Activated T-cell treated with anti-CD3 and anti-CD28 coated beads, Interleukin-2, amount 50 U/mL, for 72 hours (primary cell): ENCODE measurements around the gene RYR2. TPM values are rescaled to one million over a fixed set of nuclear protein-coding genes. Genes with fewer than 3 reads are reported as not detected.
A peak's percentile ranks its signal among the peaks of the same experiment; 100 is the strongest.
"Not testable (repeated sequence)": the region's sequence is repeated elsewhere in the genome, so short reads cannot be mapped to it uniquely, and the experiment has no call there.

Source experiments
- ATAC-seq, 2 donors: fragments of 150-1000 bp; cut with Tn5 transposase; replicated peaks in 1 of 2; 2 replicates each; pipeline ENCODE4 v1.10.0; 2021; ENCODE audit warnings: moderate library complexity in 2 of 2, mild to moderate bottlenecking in 1 of 2
- DNase-seq, 2 donors: peaks; one replicate each; pipeline ENCODE4 v3.0.0; 2021 to 2022; ENCODE audit warnings: mixed read lengths in 1 of 2
- H3K27ac Mint-ChIP-seq: one replicate; pipeline ENCODE4 v1.8.0; 2022; ENCODE audit warnings: mild to moderate bottlenecking, moderate library complexity, mixed read lengths
- H3K27me3 Mint-ChIP-seq: one replicate; pipeline ENCODE4 v1.8.0; 2022; ENCODE audit warnings: low read depth, mixed read lengths
- H3K36me3 Mint-ChIP-seq, 2 donors: one replicate each; pipeline ENCODE4 v1.8.0; 2022; ENCODE audit warnings: mixed read lengths in 2 of 2, mild to moderate bottlenecking in 1 of 2; ENCODE audit not compliant: insufficient read depth in 2 of 2
- H3K4me1 Mint-ChIP-seq: one replicate; pipeline ENCODE4 v1.8.0; 2022; ENCODE audit warnings: low read depth, mixed read lengths
- H3K4me3 Mint-ChIP-seq, 2 donors: one replicate each; pipeline ENCODE4 v1.8.0; 2022; ENCODE audit warnings: mild to moderate bottlenecking in 2 of 2, mixed read lengths in 2 of 2, moderate library complexity in 2 of 2
- H3K9me3 Mint-ChIP-seq, 2 donors: one replicate each; pipeline ENCODE4 v1.8.0; 2022; ENCODE audit warnings: mixed read lengths in 2 of 2
- total RNA-seq, 2 donors: library from RNA; stranded (reverse); gene quantifications; one replicate each; pipeline ENCODE4 v1.2.3, GENCODE V29; 2022

RYR2 gene
- total RNA-seq, 2 donors from 2014 or later = 0.02 to 0.19 TPM

DNA sequence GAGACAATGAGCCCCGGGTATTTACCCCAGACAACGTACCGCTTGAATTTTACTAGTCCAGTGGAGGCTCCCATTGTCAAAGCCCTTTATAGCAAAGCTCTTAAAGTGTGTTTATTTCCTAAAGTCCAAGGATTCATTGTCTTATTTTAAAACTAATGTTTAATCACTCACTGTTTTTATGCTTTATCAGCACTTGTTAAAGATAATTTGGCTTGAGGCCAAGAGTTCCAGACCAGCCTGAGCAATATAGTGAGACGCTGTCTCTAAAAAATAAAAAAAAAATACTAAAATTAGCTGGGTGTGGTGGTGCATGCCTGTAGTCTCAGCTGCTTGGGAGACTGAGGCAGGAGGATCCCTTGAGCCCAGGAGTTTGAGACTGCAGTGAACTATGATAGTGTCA, 202.8 kb downstream of the RYR2 start:
- H3K9me3 Mint-ChIP-seq = no peaks in the 10 kb centered on the region

DNA sequence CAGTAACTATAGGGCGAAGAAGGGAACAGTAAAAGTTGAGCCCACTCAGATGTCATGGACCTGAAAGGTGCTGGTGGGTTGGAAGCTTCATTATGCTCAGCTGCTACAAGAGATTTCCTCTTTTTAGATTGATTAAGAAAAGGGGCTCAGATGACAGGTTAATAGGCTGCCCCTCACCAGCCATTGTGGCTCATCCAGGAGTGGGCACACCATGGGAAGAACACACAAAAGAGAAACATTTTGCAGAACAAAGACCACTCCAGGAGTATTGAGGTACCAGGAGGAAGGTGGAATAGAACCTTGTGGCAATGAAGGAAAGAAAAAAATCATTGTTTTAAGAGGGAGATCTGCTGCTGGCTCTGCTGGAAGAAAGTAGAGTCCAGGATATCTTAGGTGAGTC, 205.5 kb downstream of the RYR2 start:
- Mint-ChIP-seq H3K4me1 (no peaks in the 10 kb centered on the region), H3K4me3 (no peak overlapping the region), H3K36me3 (no peaks in the 10 kb centered on the region), H3K9me3 (no peaks in the 10 kb centered on the region), H3K27me3 (no peaks in the 10 kb centered on the region), H3K27ac (no peak overlapping the region)
- DNase-seq (no peak), ATAC-seq (no peak)

More for the DNA sequence above, 202.8 kb downstream of the RYR2 start:
- Mint-ChIP-seq H3K4me1 (no peaks in the 10 kb centered on the region), H3K36me3 (no peaks in the 10 kb centered on the region), H3K4me3 (no peak overlapping the region), H3K27me3 (no peaks in the 10 kb centered on the region), H3K27ac (no peak overlapping the region)
- no peak for DNase-seq
- ATAC-seq = no peak

DNA sequence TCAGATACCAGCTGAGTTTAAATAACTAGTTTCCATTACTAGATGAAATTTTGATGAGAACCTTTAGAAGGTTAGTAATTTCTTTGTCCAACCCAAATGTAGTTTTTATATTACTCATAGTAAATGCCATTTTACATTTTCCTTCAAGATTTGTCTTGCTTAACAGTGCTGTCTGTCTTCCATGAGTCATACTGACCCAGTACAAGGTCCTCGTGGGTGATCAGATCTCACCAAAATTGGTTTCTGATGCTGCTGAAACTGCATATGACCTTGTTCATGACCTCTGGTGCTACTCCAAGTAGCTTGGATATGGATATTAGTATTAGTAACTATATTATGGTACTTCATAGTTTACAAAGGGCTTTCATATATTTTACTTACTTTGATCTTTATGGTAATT, 207.1 kb downstream of the RYR2 start:
- Mint-ChIP-seq H3K9me3 (no peaks in the 10 kb centered on the region), H3K27me3 (no peaks in the 10 kb centered on the region), H3K4me1 (no peaks in the 10 kb centered on the region), H3K27ac (no peak overlapping the region), H3K4me3 (no peak overlapping the region), H3K36me3 (no peaks in the 10 kb centered on the region)
- DNase-seq (no peak), ATAC-seq (peak in 1 of 2 donors; percentile 56)

DNA sequence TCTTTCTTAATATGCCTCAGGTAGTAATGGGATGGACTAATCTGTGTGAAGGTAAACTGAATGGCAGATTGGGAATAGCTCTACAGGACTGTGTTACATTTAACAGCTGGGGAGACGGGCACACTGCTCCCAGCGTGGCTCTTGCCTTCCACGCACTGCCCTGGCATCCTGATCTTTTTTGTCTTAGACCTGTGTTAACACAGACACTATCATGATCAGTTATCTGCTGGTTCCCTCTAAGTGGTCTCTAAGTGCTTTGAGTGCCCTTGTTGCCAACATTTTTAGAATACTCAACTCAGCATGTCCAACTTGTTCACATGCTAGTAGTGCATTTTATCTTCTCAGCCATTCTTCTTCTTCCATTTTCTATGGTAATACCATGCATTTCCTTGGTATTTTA, 208.1 kb downstream of the RYR2 start:
- no peaks in the 10 kb centered on the region for H3K9me3 Mint-ChIP-seq
- H3K27ac Mint-ChIP-seq = no peak overlapping the region
- no peaks in the 10 kb centered on the region for H3K36me3 Mint-ChIP-seq
- no peaks in the 10 kb centered on the region for H3K4me1 Mint-ChIP-seq
- H3K4me3 Mint-ChIP-seq = no peak overlapping the region
- ATAC-seq = no peak
- no peaks in the 10 kb centered on the region for H3K27me3 Mint-ChIP-seq
- no peak for DNase-seq

DNA sequence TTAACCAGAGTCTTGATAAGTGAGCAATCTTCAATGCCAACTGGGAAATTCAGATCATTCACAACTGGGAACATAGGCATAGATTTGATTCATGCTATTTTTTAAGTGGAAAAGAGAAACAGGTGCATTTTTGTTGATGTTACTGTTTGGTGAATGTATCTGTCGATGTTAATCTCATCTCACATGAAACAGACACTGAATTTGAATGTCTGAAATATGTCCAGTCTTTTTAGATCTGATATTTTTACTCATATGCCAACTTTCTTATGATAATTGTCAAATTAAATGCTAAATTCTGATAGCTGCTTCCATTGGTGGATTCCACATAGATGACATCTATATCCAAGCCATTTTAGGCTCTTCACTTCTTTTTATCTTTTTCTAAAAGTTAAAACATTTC, 213.1 kb downstream of the RYR2 start:
- no peak overlapping the region for H3K4me3 Mint-ChIP-seq
- peaks cover 2% of the 10 kb centered on the region in 2 donors for H3K36me3 Mint-ChIP-seq
- DNase-seq = no peak
- H3K27me3 Mint-ChIP-seq = peaks cover 6% of the 10 kb centered on the region
- ATAC-seq = no peak
- H3K27ac Mint-ChIP-seq = no peak overlapping the region
- no peaks in the 10 kb centered on the region for H3K4me1 Mint-ChIP-seq
- H3K9me3 Mint-ChIP-seq = peaks cover 9 to 11% of the 10 kb centered on the region in 2 donors

DNA sequence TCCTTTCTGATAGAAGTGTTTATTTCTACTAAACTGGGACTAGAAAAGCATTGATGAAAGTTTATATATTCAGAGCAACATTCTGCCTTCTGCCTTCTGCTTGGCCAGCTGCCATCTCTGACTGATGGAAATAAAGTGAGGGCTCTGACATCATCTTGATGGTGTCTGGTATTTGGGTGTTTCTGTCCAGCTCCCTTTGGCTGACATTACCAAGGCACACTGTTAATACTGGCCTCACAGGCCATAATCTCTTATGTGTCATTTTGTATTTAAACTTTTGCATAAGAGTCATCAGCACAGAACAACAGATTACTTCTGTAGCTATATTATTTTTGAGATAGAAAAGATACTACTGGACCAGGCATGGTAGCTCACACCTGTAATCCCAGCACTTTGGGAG, 216.9 kb downstream of the RYR2 start:
- ATAC-seq (no peak), DNase-seq (no peak)
- Mint-ChIP-seq H3K4me1 (no peaks in the 10 kb centered on the region), H3K27me3 (peaks cover 6% of the 10 kb centered on the region), H3K9me3 (peaks cover 9 to 11% of the 10 kb centered on the region in 2 donors), H3K4me3 (no peak overlapping the region), H3K27ac (no peak overlapping the region), H3K36me3 (peaks cover 2% of the 10 kb centered on the region in 2 donors)

DNA sequence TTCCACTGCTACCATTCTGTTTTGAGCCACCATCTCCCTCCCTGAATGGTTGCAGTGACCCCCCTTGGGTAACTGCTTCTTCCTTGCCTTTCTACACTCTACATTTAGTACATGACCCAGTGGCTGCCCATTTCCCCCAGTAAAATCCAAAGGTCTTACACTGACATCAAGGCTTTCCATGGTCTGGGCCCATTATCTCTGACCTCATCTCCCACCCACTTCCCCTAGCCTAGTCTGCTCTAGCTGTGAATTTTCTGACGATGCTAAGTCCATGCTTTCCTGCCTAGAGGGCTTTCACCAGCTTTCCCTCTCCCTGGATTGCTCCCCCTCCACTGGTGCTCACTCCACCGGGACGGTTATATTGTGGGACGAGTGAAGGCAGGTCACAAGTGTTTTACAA, 219.2 kb downstream of the RYR2 start:
- H3K27me3 Mint-ChIP-seq = peaks cover 6% of the 10 kb centered on the region
- DNase-seq (no peak), ATAC-seq (no peak)

DNA sequence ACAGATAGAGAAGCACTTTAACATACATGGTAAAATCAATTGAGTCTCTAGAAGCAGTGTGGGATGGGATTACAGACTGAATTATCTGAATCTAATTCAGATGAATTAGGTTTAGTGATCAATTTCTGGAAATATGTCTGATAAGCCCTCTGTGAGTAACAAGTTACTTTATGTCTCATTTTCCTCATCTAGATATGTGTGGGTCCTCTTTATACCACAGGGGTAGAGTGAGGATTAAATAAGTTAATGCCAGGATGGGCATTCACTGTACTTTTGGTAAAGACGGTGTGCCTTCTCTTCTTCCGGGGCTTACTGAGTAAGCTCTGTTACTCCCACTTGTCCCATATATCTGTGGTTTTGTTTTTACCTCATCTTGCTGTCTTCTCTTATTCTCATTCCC, 225.8 kb downstream of the RYR2 start:
- DNase-seq (no peak), ATAC-seq (peak; percentile 25 to 55)
- no peak overlapping the region for H3K27ac Mint-ChIP-seq
- no peak overlapping the region for H3K4me3 Mint-ChIP-seq
- H3K36me3 Mint-ChIP-seq = peaks cover 0 to 2% of the 10 kb centered on the region in 2 donors
- H3K9me3 Mint-ChIP-seq = peaks cover 0 to 2% of the 10 kb centered on the region in 2 donors
- H3K27me3 Mint-ChIP-seq = no peaks in the 10 kb centered on the region
- peaks cover 9% of the 10 kb centered on the region for H3K4me1 Mint-ChIP-seq

More for the DNA sequence above, 219.2 kb downstream of the RYR2 start:
- Mint-ChIP-seq H3K4me3 (no peak overlapping the region), H3K9me3 (peaks cover 4 to 8% of the 10 kb centered on the region in 2 donors), H3K27ac (no peak overlapping the region), H3K36me3 (peaks cover 2% of the 10 kb centered on the region in 2 donors), H3K4me1 (no peaks in the 10 kb centered on the region)

DNA sequence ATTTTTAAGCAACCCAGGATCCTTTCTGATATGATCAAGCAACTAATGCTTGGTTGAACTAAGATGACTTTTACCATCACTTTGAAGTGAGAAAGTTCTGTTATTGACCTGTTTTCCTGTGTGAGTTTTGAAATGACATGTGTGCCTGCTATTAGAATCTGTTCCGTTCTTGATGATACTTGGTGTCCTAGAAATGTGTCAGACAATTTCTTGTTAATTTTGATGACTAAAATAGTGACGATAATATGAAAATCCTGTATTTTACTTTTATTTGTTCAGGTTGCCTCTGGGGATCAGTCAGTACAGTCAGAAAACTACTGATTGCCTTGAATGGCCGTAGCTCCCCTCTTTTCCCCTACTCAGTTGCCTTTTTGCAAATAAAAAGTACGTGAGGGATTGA, 228.0 kb downstream of the RYR2 start:
- peaks cover 0 to 2% of the 10 kb centered on the region in 2 donors for H3K9me3 Mint-ChIP-seq
- ATAC-seq (peak; percentile 59 to 80), DNase-seq (no peak)
- no peaks in the 10 kb centered on the region for H3K27me3 Mint-ChIP-seq
- H3K27ac Mint-ChIP-seq = peak overlapping the region; percentile 47
- peaks cover 9% of the 10 kb centered on the region for H3K4me1 Mint-ChIP-seq
- peak overlapping the region in 1 of 2 donors; percentile 51 for H3K4me3 Mint-ChIP-seq
- peaks cover 0 to 1% of the 10 kb centered on the region in 2 donors for H3K36me3 Mint-ChIP-seq

DNA sequence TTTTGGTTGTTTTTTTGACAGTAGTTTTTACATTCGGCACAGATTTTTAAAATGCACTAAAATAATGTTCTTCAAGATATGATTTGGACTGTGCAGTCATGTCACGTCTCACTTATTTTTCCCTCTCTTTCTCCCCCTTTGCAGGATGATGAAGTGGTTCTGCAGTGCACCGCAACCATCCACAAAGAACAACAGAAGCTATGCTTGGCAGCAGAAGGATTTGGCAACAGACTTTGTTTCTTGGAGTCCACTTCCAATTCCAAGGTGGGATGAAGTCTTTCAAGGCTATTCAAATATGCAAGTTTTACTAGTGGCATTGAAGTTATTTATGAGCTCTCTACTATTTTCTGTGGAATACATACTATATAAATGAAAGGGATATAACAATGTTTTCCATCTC, 228.4 kb downstream of the RYR2 start:
- no peak overlapping the region for H3K27ac Mint-ChIP-seq
- H3K4me3 Mint-ChIP-seq = peak overlapping the region in 1 of 2 donors; percentile 51
- H3K36me3 Mint-ChIP-seq = no peaks in the 10 kb centered on the region
- H3K27me3 Mint-ChIP-seq = no peaks in the 10 kb centered on the region
- ATAC-seq (no peak), DNase-seq (no peak)
- peaks cover 0 to 2% of the 10 kb centered on the region in 2 donors for H3K9me3 Mint-ChIP-seq
- peaks cover 9% of the 10 kb centered on the region for H3K4me1 Mint-ChIP-seq

DNA sequence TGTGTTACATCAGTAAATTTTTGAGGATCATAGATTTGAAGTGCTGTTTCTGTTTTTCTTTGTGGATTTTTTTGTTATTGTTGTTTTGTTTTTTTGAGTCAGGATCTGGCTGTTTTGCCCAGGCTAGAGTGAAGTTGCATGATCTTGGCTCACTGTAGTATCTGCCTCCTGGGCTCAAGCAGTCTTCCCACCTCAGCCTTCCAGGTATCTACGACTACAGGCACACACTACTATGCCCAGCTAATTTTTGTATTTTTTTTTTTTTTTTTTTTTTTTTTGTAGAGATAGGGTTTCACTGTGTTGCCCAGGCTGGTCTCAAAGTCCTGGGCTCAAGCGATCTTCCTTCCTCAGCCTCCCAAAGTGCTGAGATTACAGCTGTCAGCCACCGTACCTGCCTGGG, 236.0 kb downstream of the RYR2 start:
- H3K4me1 Mint-ChIP-seq, ATAC-seq, H3K9me3 Mint-ChIP-seq, H3K4me3 Mint-ChIP-seq, DNase-seq, H3K36me3 Mint-ChIP-seq, H3K27me3 Mint-ChIP-seq, H3K27ac Mint-ChIP-seq: not testable (repeated sequence)

DNA sequence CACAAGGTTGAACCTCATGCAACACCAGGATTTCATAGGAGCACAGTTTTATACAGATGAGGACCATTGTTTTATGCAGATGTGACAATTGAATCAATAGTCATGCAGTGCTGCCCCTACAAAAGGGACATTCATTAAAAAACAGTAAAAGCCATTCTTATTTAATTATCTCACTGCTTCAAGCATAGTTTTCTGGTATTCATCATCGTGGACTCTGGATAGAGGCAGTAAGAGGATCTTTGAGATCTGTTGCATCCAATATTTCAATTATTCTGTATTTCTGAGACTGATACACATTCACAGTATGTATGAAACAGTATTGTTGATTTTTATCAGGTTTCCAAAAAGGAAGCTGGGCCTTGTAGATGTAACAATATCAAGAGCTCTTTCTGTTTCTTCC, 237.6 kb downstream of the RYR2 start:
- no peak overlapping the region for H3K4me3 Mint-ChIP-seq
- no peaks in the 10 kb centered on the region for H3K4me1 Mint-ChIP-seq
- H3K9me3 Mint-ChIP-seq = peaks cover 0 to 2% of the 10 kb centered on the region in 2 donors
- no peak for ATAC-seq
- no peaks in the 10 kb centered on the region for H3K36me3 Mint-ChIP-seq
- no peaks in the 10 kb centered on the region for H3K27me3 Mint-ChIP-seq
- DNase-seq = no peak
- H3K27ac Mint-ChIP-seq = no peak overlapping the region

DNA sequence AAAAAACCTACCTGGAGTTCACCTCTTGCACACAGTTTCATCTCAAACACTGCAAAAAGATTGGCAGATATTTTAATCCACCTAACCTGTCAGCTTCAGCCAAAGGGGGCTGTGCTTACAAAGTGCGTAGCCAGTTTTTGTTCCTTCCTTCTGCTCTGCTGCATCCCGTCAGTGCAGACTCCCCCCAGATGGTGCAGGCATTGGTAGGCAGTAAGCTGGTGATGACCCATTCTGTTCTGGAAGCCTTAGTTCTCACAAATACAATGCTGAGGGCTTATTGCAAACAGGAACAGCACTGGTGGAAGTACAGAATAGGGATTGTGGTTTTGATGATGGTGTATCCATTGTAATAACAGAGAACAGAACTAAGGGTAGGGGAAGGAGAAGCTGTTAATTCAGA, 239.5 kb downstream of the RYR2 start:
- H3K4me1 Mint-ChIP-seq = no peaks in the 10 kb centered on the region
- peaks cover 0 to 2% of the 10 kb centered on the region in 2 donors for H3K9me3 Mint-ChIP-seq
- ATAC-seq (no peak), DNase-seq (no peak)
- no peak overlapping the region for H3K4me3 Mint-ChIP-seq
- no peaks in the 10 kb centered on the region for H3K36me3 Mint-ChIP-seq
- H3K27me3 Mint-ChIP-seq = no peaks in the 10 kb centered on the region
- no peak overlapping the region for H3K27ac Mint-ChIP-seq

DNA sequence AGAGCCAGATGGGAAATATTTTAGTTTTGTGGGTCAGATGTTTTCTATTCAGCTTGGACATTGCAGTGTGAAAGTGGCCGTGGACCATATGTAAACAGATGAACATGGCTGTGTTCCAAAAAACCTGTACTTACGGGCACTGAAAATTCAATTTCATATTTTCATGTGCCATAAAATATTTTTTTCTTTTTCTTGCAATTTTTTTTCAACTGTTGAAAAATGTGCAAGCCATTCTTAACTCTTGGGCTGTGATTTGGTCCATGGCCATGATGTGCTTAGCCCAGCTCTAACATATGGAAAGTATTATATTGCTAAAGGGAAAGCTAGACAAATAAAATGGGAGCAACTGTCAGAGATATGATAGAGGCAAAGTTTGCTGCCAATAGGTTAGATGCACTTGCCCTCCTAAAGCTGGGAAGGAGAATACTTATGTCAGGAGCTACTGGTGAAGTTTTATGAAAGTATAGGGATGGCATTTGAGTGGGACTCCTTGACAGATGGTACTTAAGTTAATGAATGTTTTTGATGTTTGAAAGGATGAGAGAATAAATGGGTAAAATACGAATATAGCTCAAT, 240.3 kb downstream of the RYR2 start:
- Mint-ChIP-seq H3K27me3 (no peaks in the 10 kb centered on the region), H3K9me3 (peaks cover 0 to 2% of the 10 kb centered on the region in 2 donors), H3K4me3 (no peak overlapping the region), H3K27ac (no peak overlapping the region), H3K36me3 (no peaks in the 10 kb centered on the region), H3K4me1 (no peaks in the 10 kb centered on the region)
- DNase-seq = no peak
- no peak for ATAC-seq
